BE2C (cell line): ENCODE results near the gene BEST1.
"Not testable (repeated sequence)": the region's sequence is repeated elsewhere in the genome, so short reads cannot be mapped to it uniquely, and the experiment has no call there.

Experiments
- DNase-seq: peaks from one replicate; pipeline ENCODE4 v3.0.0-alpha.2; 2020
- H3K27me3 ChIP-seq: fragments of 250-450 bp; sonication (Bioruptor Pico); 2 replicates; pipeline ENCODE4 v1.5.1; 2020; ENCODE audit warnings: mild to moderate bottlenecking
- H3K36me3 ChIP-seq: fragments of 250-450 bp; sonication (Bioruptor Pico); 2 replicates; pipeline ENCODE4 v1.5.1; 2020; ENCODE audit warnings: mild to moderate bottlenecking
- H3K4me1 ChIP-seq: fragments of 250-450 bp; sonication (Bioruptor Pico); 2 replicates; pipeline ENCODE4 v1.5.1; 2020
- H3K4me3 ChIP-seq: 2 replicates; pipeline ENCODE4 v1.5.1; 2011; ENCODE audit warnings: low read depth, low read length
- H3K9me3 ChIP-seq: fragments of 250-450 bp; sonication (Bioruptor Pico); 2 replicates; pipeline ENCODE4 v1.5.1; 2020
- TF ChIP-seq, protein P1 (sequence below): IDR thresholded peaks from 2 replicates; pipeline ENCODE4 v1.5.1; 2012; ENCODE audit warnings: mild to moderate bottlenecking, low read depth, low read length

BEST1 gene

DNA sequence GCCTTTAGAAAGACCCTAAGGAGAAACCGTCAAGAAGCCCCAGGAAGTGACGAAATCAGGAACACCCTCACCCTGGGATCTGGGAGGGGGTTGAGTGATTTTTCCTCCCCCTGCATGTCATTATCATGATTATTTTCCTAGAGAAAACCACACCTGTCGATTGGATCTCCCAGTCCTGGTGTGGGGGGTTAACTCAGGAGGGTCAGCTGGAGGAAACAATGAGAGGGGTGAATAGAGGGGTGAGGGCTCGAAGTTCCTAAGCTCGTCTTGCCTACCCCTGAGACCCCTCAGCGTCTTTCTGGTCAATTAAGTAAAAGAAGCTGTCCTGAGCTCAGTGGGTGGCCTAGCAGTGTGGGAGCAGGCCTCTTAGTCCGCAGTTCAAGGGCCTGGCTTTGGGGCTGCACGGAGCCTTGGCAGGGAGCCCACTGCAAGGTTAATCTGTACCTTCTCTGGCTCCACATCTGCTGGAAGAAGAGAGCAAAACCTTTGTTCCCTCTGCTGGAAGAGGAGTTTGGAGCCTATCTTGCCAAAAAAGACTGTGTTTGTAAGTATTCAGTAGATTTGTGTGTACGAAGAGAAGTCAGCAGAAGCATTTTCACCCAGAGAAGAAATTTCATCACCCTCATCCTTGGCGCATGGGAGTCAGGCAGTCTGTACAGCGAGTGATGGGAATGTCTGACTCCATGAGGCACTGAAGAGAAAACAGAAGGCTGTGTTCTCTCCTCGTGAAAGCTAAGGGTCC lies 51.5 kb downstream of the BEST1 start:
- H3K36me3 ChIP-seq: no peaks in the 10 kb centered on the region
- peak; percentile 10 for DNase-seq
- no peaks in the 10 kb centered on the region for H3K4me1 ChIP-seq
- TF ChIP-seq, protein P1, sequence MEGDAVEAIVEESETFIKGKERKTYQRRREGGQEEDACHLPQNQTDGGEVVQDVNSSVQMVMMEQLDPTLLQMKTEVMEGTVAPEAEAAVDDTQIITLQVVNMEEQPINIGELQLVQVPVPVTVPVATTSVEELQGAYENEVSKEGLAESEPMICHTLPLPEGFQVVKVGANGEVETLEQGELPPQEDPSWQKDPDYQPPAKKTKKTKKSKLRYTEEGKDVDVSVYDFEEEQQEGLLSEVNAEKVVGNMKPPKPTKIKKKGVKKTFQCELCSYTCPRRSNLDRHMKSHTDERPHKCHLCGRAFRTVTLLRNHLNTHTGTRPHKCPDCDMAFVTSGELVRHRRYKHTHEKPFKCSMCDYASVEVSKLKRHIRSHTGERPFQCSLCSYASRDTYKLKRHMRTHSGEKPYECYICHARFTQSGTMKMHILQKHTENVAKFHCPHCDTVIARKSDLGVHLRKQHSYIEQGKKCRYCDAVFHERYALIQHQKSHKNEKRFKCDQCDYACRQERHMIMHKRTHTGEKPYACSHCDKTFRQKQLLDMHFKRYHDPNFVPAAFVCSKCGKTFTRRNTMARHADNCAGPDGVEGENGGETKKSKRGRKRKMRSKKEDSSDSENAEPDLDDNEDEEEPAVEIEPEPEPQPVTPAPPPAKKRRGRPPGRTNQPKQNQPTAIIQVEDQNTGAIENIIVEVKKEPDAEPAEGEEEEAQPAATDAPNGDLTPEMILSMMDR: no peak
- H3K9me3 ChIP-seq: no peaks in the 10 kb centered on the region
- H3K27me3 ChIP-seq: no peaks in the 10 kb centered on the region
- H3K4me3 ChIP-seq: no peak overlapping the region

DNA sequence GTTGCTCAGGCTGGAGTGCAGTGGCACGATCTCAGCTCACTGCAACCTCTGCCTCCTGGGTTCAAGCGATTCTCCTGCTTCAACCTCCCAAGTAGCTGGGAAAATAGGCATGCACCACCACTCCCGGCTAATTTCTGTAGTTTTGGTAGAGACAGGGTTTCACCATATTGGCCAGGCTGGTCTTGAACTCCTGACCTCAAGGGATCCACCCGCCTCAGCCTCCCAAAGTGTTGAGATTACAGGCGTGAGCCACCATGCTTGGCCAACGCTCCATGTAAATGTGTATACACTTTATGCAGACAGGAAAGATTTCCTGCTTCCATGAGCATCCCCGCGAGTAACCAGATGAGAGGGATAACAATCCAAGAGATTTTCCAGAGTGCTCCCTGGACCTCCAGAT lies 52.1 kb downstream of the BEST1 start:
- H3K4me1 ChIP-seq, H3K4me3 ChIP-seq, H3K36me3 ChIP-seq, DNase-seq, H3K9me3 ChIP-seq, H3K27me3 ChIP-seq: not testable (repeated sequence)

DNA sequence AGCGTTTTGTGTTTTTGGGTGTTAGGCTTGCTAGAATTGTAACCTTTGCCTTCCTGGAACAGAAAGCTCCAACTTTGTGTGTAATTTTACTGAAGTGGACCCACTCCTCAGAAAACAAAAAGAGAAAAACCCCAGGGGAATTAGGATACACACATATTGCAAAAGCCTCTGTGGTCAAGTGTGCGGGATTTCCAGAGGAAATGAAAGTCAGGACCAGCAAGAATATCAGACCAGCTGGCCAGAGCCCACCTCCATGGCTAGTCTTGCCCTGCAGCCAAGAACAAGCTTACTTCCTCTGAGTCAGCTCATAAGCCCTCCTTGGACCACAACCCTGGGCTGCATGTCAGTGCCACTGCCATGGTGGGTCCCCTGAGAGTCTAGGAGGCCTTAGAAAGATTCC lies 54.3 kb downstream of the BEST1 start:
- no peaks in the 10 kb centered on the region for H3K9me3 ChIP-seq
- no peaks in the 10 kb centered on the region for H3K36me3 ChIP-seq
- H3K4me1 ChIP-seq: no peaks in the 10 kb centered on the region
- DNase-seq: no peak
- TF ChIP-seq, protein P1: no peak
- no peak overlapping the region for H3K4me3 ChIP-seq
- no peaks in the 10 kb centered on the region for H3K27me3 ChIP-seq

DNA sequence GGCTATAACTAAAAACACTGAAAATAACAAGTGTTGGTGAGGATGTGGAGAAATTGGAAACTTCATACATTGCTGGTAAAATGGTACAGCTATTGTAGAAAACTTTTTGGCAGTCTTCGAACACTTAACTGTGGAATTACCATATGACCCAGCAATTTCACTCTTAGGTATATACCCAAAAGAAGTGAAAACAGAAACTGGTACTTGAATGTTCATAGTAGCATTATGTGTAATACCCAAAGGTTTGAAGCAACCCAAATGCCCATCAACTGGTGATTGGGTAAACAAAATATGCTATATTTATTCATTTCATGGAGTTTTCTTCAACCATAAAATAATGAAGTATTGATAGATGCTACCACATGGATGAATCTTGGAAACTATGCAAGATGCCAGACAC lies 58.0 kb downstream of the BEST1 start:
- no peak overlapping the region for H3K4me3 ChIP-seq
- H3K9me3 ChIP-seq: no peaks in the 10 kb centered on the region
- no peak for DNase-seq
- no peaks in the 10 kb centered on the region for H3K36me3 ChIP-seq
- H3K27me3 ChIP-seq: no peaks in the 10 kb centered on the region
- TF ChIP-seq, protein P1: no peak
- H3K4me1 ChIP-seq: no peaks in the 10 kb centered on the region

DNA sequence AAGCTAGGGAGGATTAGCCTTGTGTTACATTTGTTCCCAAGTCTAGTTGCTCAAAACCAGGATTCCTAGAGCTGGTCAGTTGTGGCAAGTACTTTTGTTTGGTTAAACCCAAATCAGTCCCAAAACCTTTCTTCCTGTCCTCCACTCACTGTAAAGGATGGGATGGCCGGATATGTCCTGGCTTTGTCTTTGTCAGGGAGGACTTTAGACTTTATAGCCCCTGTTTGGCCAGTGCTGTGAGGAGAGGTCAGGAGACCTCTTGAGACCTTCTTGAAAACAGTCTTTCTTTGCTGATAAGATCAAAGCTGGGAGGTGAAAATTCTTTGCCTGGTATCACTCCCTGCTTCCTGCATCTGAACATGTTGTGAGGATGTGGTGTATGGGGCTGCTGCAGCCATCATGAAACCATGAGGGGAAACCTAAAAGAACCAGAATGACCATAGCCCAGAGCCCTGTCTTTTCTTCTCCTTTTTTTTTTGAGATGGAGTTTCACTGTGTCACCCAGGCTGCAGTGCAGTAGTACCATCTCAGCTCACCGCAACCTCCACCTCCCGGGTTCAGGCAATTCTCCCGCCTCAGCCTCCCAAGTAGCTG lies 60.9 kb downstream of the BEST1 start:
- Histone ChIP-seq H3K27me3 (no peaks in the 10 kb centered on the region), H3K4me1 (no peaks in the 10 kb centered on the region), H3K9me3 (no peaks in the 10 kb centered on the region), H3K36me3 (no peaks in the 10 kb centered on the region), H3K4me3 (no peak overlapping the region)
- TF ChIP-seq, protein P1: no peak
- DNase-seq: no peak

DNA sequence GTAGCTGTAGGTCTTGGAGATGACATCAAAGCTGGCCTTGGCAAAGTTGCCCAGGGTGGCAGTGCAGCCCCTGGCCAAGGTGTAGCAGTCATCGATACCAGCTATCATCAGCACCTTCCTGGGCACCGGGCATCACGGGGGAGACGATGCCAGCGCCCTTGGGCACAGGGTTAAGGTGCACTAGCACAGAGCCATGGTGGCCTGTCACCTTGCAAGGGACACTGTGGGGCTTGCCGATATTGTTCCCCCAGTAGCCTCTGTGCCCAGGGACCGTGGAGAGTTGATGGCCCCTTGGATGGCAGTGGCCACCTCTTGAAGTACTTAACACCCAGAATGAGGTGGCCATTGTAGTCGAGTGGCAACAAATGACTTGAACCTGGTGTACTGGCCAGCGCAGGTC lies 61.7 kb downstream of the BEST1 start:
- H3K9me3 ChIP-seq: no peaks in the 10 kb centered on the region
- no peak for DNase-seq
- H3K4me1 ChIP-seq: no peaks in the 10 kb centered on the region
- TF ChIP-seq, protein P1: no peak
- H3K36me3 ChIP-seq: no peaks in the 10 kb centered on the region
- no peaks in the 10 kb centered on the region for H3K27me3 ChIP-seq
- no peak overlapping the region for H3K4me3 ChIP-seq
